Measurements from ENCODE around the gene RIPOR3. TPM values are rescaled to one million over a fixed set of nuclear protein-coding genes. Genes with fewer than 3 reads are reported as not detected.

Gene RIPOR3
- total RNA-seq, 2 donors from 2014 or later = 2.3 to 6.9 TPM

DNA sequence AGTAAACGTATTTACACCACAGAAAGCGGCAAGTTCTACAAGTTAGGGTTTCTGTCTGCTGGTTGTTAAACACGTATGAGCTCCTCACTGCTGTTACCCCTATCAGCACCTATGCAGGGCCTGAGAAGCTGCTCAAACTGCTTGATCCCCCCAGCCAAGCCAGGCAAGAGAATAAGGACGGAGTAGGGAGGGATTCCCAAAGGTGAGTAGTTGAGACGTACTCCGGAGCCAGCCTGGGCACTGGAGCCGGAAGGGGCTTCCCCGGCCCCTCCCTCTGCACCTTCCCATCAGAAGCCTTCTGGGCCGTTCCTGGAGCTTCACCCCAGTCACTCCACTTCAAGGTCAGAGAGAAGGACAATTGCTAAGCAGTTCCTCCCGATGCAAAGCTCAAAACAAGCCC is 58.0 kb downstream of the RIPOR3 start:
- H3K9me3 ChIP-seq = no peaks in the 10 kb centered on the region
- ATAC-seq = no peak
- H3K4me3 ChIP-seq = no peak overlapping the region
- no peak overlapping the region for H3K27ac ChIP-seq
- no peaks in the 10 kb centered on the region for H3K36me3 ChIP-seq (replicated peaks in 1 of 2; ENCODE audit: insufficient read depth in 1 of 2, low read depth in 2 of 2)
- no peak for DNase-seq
- TF ChIP-seq, protein P1, sequence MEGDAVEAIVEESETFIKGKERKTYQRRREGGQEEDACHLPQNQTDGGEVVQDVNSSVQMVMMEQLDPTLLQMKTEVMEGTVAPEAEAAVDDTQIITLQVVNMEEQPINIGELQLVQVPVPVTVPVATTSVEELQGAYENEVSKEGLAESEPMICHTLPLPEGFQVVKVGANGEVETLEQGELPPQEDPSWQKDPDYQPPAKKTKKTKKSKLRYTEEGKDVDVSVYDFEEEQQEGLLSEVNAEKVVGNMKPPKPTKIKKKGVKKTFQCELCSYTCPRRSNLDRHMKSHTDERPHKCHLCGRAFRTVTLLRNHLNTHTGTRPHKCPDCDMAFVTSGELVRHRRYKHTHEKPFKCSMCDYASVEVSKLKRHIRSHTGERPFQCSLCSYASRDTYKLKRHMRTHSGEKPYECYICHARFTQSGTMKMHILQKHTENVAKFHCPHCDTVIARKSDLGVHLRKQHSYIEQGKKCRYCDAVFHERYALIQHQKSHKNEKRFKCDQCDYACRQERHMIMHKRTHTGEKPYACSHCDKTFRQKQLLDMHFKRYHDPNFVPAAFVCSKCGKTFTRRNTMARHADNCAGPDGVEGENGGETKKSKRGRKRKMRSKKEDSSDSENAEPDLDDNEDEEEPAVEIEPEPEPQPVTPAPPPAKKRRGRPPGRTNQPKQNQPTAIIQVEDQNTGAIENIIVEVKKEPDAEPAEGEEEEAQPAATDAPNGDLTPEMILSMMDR (IDR thresholded peaks at IDR 0.05) = no peak
- TF ChIP-seq POLR2A (IDR thresholded peaks at IDR 0.05) = no peak
- intact Hi-C loops (cut with DNase I) = no loop called here
- no peaks in the 10 kb centered on the region for H3K27me3 ChIP-seq
- H3K4me1 ChIP-seq = peaks cover 18% of the 10 kb centered on the region
- 72 to 82% methylated on average over 5 to 10 of the region's 10 CpGs for WGBS, 2 donors

GRCh38 chr20:50632701-50633100 is 58.6 kb downstream of the RIPOR3 start:
- no peak for TF ChIP-seq POLR2A (IDR thresholded peaks at IDR 0.05)
- TF ChIP-seq, protein P1 (IDR thresholded peaks at IDR 0.05) = no peak
- Histone ChIP-seq H3K27me3 (no peaks in the 10 kb centered on the region), H3K4me3 (no peak overlapping the region), H3K9me3 (no peaks in the 10 kb centered on the region), H3K36me3 (replicated peaks in 1 of 2; ENCODE audit: insufficient read depth in 1 of 2, low read depth in 2 of 2) (no peaks in the 10 kb centered on the region), H3K27ac (no peak overlapping the region), H3K4me1 (peaks cover 25% of the 10 kb centered on the region)
- intact Hi-C loops (cut with DNase I) = no loop called here
- DNase-seq (no peak), ATAC-seq (no peak)
- 91 to 93% methylated on average over 5 of the region's 5 CpGs for WGBS, 2 donors

DNA sequence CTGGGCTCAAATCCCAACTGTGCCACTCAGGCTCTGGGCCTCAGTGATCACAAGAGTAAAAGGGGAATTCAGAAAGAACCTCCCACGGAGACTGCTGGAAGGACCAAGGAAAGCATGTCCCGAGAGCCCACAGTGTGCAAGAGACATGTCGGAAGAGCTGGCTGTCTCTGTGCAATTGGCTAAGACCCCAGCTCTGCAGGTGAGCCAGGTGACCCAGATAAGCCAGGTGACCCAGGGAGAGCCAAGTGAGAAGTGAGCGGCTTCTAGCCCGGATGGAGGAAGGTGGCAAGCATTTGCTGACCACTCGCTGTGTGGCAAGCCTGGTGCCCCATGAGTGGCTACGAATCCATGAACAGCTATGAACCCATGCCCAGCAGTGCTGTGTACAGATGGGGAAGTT is 59.1 kb downstream of the RIPOR3 start:
- intact Hi-C loops (cut with DNase I) = no loop called here
- no peak overlapping the region for H3K27ac ChIP-seq
- TF ChIP-seq, protein P1 (IDR thresholded peaks at IDR 0.05) = no peak
- TF ChIP-seq POLR2A (IDR thresholded peaks at IDR 0.05) = no peak
- H3K9me3 ChIP-seq = no peaks in the 10 kb centered on the region
- no peak for ATAC-seq
- H3K36me3 ChIP-seq (replicated peaks in 1 of 2; ENCODE audit: insufficient read depth in 1 of 2, low read depth in 2 of 2) = no peaks in the 10 kb centered on the region
- no peaks in the 10 kb centered on the region for H3K27me3 ChIP-seq
- H3K4me1 ChIP-seq = peaks cover 25% of the 10 kb centered on the region
- no peak for DNase-seq
- H3K4me3 ChIP-seq = no peak overlapping the region
- 57 to 78% methylated on average over 3 to 7 of the region's 7 CpGs for WGBS, 2 donors

DNA sequence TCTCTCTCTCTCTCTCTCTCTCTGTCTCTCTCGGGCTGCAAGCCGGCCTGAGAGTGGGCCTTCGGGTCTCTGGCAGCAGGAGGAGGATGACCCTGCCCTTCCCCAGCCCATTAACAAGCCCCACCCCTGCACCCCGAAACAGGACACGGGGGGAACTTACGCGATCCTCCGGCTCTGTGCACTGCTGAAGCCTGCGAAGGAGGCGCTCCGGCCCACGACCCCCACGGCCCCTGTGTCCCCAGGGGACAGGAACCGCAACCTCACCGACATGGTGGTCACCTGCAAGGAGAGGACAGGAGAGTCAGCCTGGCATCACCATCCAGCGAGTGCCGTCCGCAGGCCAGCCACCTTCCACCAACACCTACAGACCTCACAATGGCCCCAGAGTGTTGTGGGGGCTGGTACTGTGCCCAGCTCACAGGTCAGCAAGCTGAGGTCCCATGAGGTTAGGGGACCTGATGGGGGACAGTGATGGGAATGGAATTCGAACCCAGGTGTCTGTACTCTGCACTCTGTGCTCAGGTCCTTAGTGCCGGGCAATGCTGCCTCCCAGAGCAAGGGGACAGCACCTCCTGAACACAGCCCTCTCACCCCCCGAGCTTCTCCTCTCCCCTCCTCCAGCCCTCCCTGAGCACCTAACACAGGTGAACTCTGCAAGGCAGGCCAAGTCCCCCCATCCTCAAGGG is 60.6 kb downstream of the RIPOR3 start:
- ATAC-seq (no peak), DNase-seq (no peak)
- H3K36me3 ChIP-seq (replicated peaks in 1 of 2; ENCODE audit: insufficient read depth in 1 of 2, low read depth in 2 of 2) = no peaks in the 10 kb centered on the region
- H3K9me3 ChIP-seq = no peaks in the 10 kb centered on the region
- no peak overlapping the region for H3K4me3 ChIP-seq
- 80 to 86% methylated on average over 6 to 20 of the region's 21 CpGs for WGBS, 2 donors
- intact Hi-C loops (cut with DNase I) = no loop called here
- peaks cover 23% of the 10 kb centered on the region for H3K4me1 ChIP-seq
- TF ChIP-seq, protein P1 (IDR thresholded peaks at IDR 0.05) = no peak
- TF ChIP-seq POLR2A (IDR thresholded peaks at IDR 0.05) = no peak
- no peaks in the 10 kb centered on the region for H3K27me3 ChIP-seq
- no peak overlapping the region for H3K27ac ChIP-seq

GRCh38 chr20:50629670-50630045 is 61.7 kb downstream of the RIPOR3 start:
- 76 to 81% methylated on average over 3 to 7 of the region's 7 CpGs for WGBS, 2 donors
- ATAC-seq (no peak), DNase-seq (no peak)
- Histone ChIP-seq H3K4me1 (peaks cover 29% of the 10 kb centered on the region), H3K36me3 (replicated peaks in 1 of 2; ENCODE audit: insufficient read depth in 1 of 2, low read depth in 2 of 2) (no peaks in the 10 kb centered on the region), H3K27me3 (no peaks in the 10 kb centered on the region), H3K27ac (peak overlapping the region in 1 of 4 donors; percentile 13), H3K4me3 (no peak overlapping the region), H3K9me3 (no peaks in the 10 kb centered on the region)
- intact Hi-C loops (cut with DNase I) = no loop called here
- no peak for TF ChIP-seq POLR2A (IDR thresholded peaks at IDR 0.05)
- TF ChIP-seq, protein P1 (IDR thresholded peaks at IDR 0.05) = no peak
